Measurements from ENCODE around the gene ASB6. TPM values are rescaled to one million over a fixed set of nuclear protein-coding genes. Genes with fewer than 3 reads are reported as not detected.

The ASB6 gene
- polyA plus RNA-seq, 1 of the 3 experiments (the other 2 are of a cell fraction): 35.9 TPM

DNA sequence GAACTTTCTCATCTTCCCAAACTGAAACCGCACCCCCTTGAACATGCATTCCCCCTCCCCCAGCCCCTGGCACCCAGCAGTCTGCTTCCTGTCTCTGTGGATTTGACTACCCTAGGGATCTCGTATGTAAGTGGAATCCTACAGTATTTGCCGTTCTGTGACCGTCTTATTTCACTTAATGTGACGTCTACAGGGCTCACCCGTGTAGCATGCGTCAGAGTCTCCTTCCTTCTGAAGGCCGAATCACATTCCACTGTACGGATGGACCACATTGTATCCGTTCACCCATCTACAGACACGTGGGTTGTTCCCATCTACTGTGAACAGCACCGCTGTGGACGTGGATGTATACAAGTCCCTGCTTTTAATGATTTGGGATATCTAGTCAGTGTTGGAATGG, 28.0 kb upstream of the ASB6 start:
- no peaks in the 10 kb centered on the region for H3K27me3 ChIP-seq (ENCODE audit: insufficient read depth)
- no peaks in the 10 kb centered on the region for H3K9me3 ChIP-seq
- 90% methylated on average over 13 of the region's 13 CpGs for WGBS (ENCODE audit: low lambda C conversion rate)
- no peak overlapping the region for H3K27ac ChIP-seq (ENCODE audit: low read depth in 2 of 2, low read length in 1 of 2)
- no peak for TF ChIP-seq EZH2phosphoT487 (IDR thresholded peaks at IDR 0.05; ENCODE audit: borderline replicate concordance, low read depth)
- no peak for TF ChIP-seq MXI1 (IDR thresholded peaks at IDR 0.05; ENCODE audit: low read depth, low read length)
- no peak for TF ChIP-seq TEAD4 (IDR thresholded peaks at IDR 0.05; ENCODE audit: borderline replicate concordance, insufficient read depth)
- no peak for TF ChIP-seq ELF1 (IDR thresholded peaks at IDR 0.05)
- no peak for TF ChIP-seq EP300 (IDR thresholded peaks at IDR 0.05; ENCODE audit: borderline replicate concordance in 1 of 2, low read depth in 1 of 2, low read length in 1 of 2)
- TF ChIP-seq FOSL2 (IDR thresholded peaks at IDR 0.05; ENCODE audit: borderline replicate concordance, low read depth): no peak
- TF ChIP-seq SMC3 (IDR thresholded peaks at IDR 0.05; ENCODE audit: low read depth, low read length): no peak
- no peak for TF ChIP-seq NRF1 (IDR thresholded peaks at IDR 0.05; ENCODE audit: low read depth, low read length)
- TF ChIP-seq, protein P1, sequence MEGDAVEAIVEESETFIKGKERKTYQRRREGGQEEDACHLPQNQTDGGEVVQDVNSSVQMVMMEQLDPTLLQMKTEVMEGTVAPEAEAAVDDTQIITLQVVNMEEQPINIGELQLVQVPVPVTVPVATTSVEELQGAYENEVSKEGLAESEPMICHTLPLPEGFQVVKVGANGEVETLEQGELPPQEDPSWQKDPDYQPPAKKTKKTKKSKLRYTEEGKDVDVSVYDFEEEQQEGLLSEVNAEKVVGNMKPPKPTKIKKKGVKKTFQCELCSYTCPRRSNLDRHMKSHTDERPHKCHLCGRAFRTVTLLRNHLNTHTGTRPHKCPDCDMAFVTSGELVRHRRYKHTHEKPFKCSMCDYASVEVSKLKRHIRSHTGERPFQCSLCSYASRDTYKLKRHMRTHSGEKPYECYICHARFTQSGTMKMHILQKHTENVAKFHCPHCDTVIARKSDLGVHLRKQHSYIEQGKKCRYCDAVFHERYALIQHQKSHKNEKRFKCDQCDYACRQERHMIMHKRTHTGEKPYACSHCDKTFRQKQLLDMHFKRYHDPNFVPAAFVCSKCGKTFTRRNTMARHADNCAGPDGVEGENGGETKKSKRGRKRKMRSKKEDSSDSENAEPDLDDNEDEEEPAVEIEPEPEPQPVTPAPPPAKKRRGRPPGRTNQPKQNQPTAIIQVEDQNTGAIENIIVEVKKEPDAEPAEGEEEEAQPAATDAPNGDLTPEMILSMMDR (IDR thresholded peaks at IDR 0.05): no peak
- TF ChIP-seq, protein P2, sequence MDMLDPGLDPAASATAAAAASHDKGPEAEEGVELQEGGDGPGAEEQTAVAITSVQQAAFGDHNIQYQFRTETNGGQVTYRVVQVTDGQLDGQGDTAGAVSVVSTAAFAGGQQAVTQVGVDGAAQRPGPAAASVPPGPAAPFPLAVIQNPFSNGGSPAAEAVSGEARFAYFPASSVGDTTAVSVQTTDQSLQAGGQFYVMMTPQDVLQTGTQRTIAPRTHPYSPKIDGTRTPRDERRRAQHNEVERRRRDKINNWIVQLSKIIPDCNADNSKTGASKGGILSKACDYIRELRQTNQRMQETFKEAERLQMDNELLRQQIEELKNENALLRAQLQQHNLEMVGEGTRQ (IDR thresholded peaks at IDR 0.05; ENCODE audit: borderline replicate concordance, low read depth, low read length): no peak
- TF ChIP-seq SIN3A (IDR thresholded peaks at IDR 0.05; ENCODE audit: borderline replicate concordance, low read depth, low read length): no peak
- TF ChIP-seq, protein P3, sequence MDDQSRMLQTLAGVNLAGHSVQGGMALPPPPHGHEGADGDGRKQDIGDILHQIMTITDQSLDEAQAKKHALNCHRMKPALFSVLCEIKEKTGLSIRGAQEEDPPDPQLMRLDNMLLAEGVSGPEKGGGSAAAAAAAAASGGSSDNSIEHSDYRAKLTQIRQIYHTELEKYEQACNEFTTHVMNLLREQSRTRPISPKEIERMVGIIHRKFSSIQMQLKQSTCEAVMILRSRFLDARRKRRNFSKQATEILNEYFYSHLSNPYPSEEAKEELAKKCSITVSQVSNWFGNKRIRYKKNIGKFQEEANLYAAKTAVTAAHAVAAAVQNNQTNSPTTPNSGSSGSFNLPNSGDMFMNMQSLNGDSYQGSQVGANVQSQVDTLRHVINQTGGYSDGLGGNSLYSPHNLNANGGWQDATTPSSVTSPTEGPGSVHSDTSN (IDR thresholded peaks at IDR 0.05): no peak
- TF ChIP-seq, protein P4, sequence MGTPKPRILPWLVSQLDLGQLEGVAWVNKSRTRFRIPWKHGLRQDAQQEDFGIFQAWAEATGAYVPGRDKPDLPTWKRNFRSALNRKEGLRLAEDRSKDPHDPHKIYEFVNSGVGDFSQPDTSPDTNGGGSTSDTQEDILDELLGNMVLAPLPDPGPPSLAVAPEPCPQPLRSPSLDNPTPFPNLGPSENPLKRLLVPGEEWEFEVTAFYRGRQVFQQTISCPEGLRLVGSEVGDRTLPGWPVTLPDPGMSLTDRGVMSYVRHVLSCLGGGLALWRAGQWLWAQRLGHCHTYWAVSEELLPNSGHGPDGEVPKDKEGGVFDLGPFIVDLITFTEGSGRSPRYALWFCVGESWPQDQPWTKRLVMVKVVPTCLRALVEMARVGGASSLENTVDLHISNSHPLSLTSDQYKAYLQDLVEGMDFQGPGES (IDR thresholded peaks at IDR 0.05; ENCODE audit: low read depth, low read length): no peak
- TF ChIP-seq NFIC (IDR thresholded peaks at IDR 0.05; ENCODE audit: borderline replicate concordance): no peak
- no peak for TF ChIP-seq FOXJ3 (CRISPR knock-in tag; IDR thresholded peaks at IDR 0.05)
- H4K20me1 ChIP-seq (ENCODE audit: insufficient read depth): no peaks in the 10 kb centered on the region
- no peak for DNase-seq
- ChIA-PET CTCF (no interaction called here), POLR2A (no interaction called here)
- H3K9ac ChIP-seq: no peak overlapping the region
- no peaks in the 10 kb centered on the region for H3K9me2 ChIP-seq
- H3K4me3 ChIP-seq (ENCODE audit: low read depth in 2 of 2, low read length in 1 of 2): no peak overlapping the region
- no peaks in the 10 kb centered on the region for H3K36me3 ChIP-seq (replicated peaks in 1 of 2; ENCODE audit: control insufficient read depth in 1 of 2, insufficient read depth in 2 of 2, low read length in 1 of 2)
- H2AFZ ChIP-seq (ENCODE audit: low read depth): no peak overlapping the region
- H3K79me2 ChIP-seq (ENCODE audit: insufficient read depth): no peaks in the 10 kb centered on the region
- peaks cover 0 to 27% of the 10 kb centered on the region in 2 experiments; a peak in 1 of 4 replicates for H3K4me1 ChIP-seq (ENCODE audit: control insufficient read depth in 1 of 2, insufficient read depth in 2 of 2, low read depth in 1 of 2, low read length in 1 of 2)
- no peak overlapping the region for H3K4me2 ChIP-seq
- peaks cover 3% of the 10 kb centered on the region for H3F3A ChIP-seq (replicated peaks; ENCODE audit: insufficient read depth)
